ENCODE data around the gene LYAR. TPM values are rescaled to one million over a fixed set of nuclear protein-coding genes. Genes with fewer than 3 reads are reported as not detected.
A peak's percentile ranks its signal among the peaks of the same experiment; 100 is the strongest.
"Not testable (repeated sequence)": the region's sequence is repeated elsewhere in the genome, so short reads cannot be mapped to it uniquely, and the experiment has no call there.

LYAR gene
- total and polyA plus RNA-seq, 8 donors = 9.7 to 23.7 (median 21.5) TPM

DNA sequence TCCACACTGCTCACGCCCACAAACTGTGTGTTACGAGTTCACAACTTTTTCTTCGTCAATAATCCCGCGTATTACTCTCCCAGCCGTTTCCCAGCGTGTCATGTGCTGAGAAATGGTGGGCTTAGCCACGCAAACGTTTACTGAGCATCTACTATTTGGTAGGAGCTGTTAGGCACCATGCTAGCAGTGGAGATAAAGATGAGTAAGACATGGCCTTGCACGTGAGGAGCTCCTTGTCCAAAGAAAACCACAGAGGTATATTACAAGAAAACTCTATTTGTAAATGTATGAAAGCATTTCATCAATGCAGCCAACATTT, 41.1 kb downstream of the LYAR start:
- DNase-seq = no peak
- intact Hi-C loops (cut with DNase I) = no loop called here
- no peak for TF ChIP-seq CTCF (IDR thresholded peaks at IDR 0.05)
- Histone ChIP-seq H3K4me1 (peaks cover 6 to 32% of the 10 kb centered on the region in 2 donors), H3K27me3 (no peaks in the 10 kb centered on the region), H3K4me3 (peak overlapping the region; percentile 75 to 87), H3K27ac (peak overlapping the region; percentile 98), H3K36me3 (peaks cover 0 to 13% of the 10 kb centered on the region in 2 donors), H3K9me3 (no peaks in the 10 kb centered on the region)
- ATAC-seq = no peak

GRCh38 chr4:4248029-4248884, 41.7 kb downstream of the LYAR start, which contains the start of gene TMEM128:
TMEM128 (minus strand) TSS chr4:4248223; CDS start chr4:4248202, 21 bp downstream.
- H3K27me3 ChIP-seq = no peaks in the 10 kb centered on the region
- ATAC-seq (peak; percentile 97), DNase-seq (peak; percentile 92 to 97 (median 96))
- peaks cover 0 to 19% of the 10 kb centered on the region in 2 donors for H3K36me3 ChIP-seq
- H3K4me3 ChIP-seq = peak within 1 kb of the TSS; percentile 75 to 87
- H3K27ac ChIP-seq = peak within 1 kb of the TSS; percentile 98
- intact Hi-C loops (cut with DNase I) = no loop called here
- no peaks in the 10 kb centered on the region for H3K9me3 ChIP-seq
- H3K4me1 ChIP-seq = peaks cover 6 to 32% of the 10 kb centered on the region in 2 donors
- TF ChIP-seq CTCF (IDR thresholded peaks at IDR 0.05) = no peak

DNA sequence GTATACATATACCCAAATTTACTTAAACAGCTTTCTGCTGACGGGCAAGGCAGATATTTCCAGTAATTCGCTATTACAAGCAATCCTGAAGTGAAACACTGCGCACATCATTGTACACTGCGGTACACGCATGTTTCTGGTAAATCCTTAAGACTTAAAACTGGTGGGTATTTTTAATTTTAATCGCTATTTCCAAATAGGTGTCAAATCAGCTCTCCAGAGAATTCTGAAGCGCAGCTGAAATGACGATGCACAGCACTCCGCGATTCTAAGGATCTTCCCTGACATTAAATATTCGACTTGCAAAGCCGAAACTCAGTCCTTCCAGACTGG, 42.3 kb downstream of the LYAR start:
- Histone ChIP-seq H3K27ac (peak overlapping the region; percentile 98), H3K36me3 (peaks cover 0 to 20% of the 10 kb centered on the region in 2 donors), H3K27me3 (no peaks in the 10 kb centered on the region), H3K4me1 (peaks cover 6 to 32% of the 10 kb centered on the region in 2 donors), H3K9me3 (no peaks in the 10 kb centered on the region), H3K4me3 (peak overlapping the region; percentile 75 to 87)
- no peak for TF ChIP-seq CTCF (IDR thresholded peaks at IDR 0.05)
- DNase-seq (no peak), ATAC-seq (peak; percentile 4)
- intact Hi-C loops (cut with DNase I) = no loop called here

DNA sequence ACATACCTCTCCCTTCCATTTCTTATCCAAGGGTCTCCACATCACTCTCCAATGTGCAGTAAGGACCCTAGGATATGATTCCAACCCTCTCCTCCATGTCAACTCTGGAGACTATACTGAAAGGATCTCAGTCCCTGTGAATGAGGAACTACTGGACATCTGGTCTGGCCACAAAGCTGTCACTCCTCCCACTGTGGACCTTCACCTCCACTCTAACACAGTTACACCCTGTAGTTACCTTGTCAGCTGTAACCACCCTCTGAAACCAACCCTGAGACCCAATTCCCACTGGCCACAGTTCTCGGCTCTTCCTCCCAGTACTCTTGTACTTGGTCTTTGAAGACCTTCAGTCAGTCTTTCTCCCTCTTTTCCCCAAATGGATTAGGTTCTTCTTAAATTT, 44.8 kb downstream of the LYAR start:
- H3K27ac ChIP-seq = no peak overlapping the region
- ATAC-seq (no peak), DNase-seq (no peak)
- no peaks in the 10 kb centered on the region for H3K27me3 ChIP-seq
- H3K36me3 ChIP-seq = peaks cover 0 to 36% of the 10 kb centered on the region in 2 donors
- no peaks in the 10 kb centered on the region for H3K9me3 ChIP-seq
- intact Hi-C loops (cut with DNase I) = no loop called here
- H3K4me3 ChIP-seq = no peak overlapping the region
- peaks cover 6 to 32% of the 10 kb centered on the region in 2 donors for H3K4me1 ChIP-seq
- no peak for TF ChIP-seq CTCF (IDR thresholded peaks at IDR 0.05)

DNA sequence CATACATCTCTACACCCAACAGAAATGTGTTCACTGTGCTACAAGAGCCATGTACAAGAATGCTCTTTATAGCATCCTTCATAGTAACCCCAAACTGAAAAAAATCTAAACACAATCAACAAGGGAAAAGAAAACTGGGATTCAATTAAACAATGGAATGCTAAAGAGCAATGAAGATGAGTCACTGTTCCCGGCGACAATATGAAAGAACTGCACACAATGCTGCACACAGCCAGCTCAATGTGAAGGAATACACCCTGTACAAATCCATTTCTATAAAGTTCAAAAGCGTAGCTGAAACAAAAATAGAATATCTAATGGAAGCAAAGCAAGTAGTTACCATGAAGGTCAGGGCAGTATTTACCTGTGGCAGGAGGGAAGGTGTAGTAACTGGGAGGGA, 50.4 kb downstream of the LYAR start:
- intact Hi-C loops (cut with DNase I); H3K4me1 ChIP-seq; ATAC-seq; H3K4me3 ChIP-seq; H3K9me3 ChIP-seq; H3K27me3 ChIP-seq; H3K27ac ChIP-seq; DNase-seq: not testable (repeated sequence)
- H3K36me3 ChIP-seq = peaks cover 0 to 79% of the 10 kb centered on the region in 2 donors

Measured in left lung (tissue), 10 donors.